GM19193 (cell line): ENCODE measurements around the gene BAX.

Source experiments
- POLR2A ChIP-seq: IDR thresholded peaks from 4 replicates; pipeline ENCODE4 v1.6.1; 2011; ENCODE audit not compliant: insufficient read depth, insufficient read length; ENCODE audit errors: extremely low read depth

The BAX gene

GRCh38 chr19:48954595-48955307 is at the start of gene BAX:
Gene BAX (plus strand): TSS chr19:48954875. CDS start chr19:48954929, 54 bp downstream.
- TF ChIP-seq POLR2A, result peak; percentile 92

DNA sequence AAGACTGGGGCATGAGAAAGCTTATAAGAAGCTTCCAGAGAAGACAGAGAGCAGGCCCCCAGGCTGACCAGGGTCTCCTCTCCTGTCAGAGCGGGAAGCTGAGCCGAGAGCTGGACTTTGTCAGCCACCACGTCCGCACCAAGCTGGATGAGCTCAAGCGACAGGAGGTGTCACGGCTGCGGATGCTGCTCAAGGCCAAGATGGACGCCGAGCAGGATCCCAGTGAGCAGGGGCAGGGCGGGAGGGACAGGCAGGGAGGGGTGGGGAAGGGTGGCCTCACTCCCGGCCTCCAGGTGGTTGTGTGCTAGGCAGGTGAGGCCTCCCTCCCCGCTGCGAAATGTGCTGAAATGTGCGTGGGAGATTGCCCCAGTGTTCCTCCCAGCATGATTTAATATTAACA is 49.0 kb upstream of the BAX start:
- no peak for TF ChIP-seq POLR2A

- no peak for TF ChIP-seq POLR2A
Measured at GRCh38 chr19:48906324-48906723, 48.4 kb upstream of the BAX start.

DNA sequence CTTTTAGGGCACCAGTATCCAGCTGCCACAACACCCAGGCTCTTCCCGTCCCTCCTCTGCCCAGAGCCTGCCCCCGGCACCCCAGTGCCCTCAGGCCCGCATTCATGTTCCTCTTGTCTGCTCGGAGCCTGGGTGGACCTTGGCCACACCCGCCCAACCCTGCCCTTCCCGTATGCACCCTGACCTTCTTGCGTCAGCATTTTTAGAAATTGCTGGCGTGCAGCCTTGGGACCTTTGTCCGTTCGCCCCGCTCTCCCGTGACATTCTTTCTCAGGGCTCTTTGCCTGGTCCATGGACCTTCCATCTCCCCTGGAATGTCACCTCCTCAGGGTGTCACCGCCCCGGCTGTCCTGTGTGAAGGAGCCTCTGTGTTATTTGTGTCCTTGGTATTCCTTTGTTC is 47.0 kb upstream of the BAX start:
- no peak for TF ChIP-seq POLR2A

GRCh38 chr19:48910803-48911202 is 43.9 kb upstream of the BAX start:
- TF ChIP-seq POLR2A, result no peak

DNA sequence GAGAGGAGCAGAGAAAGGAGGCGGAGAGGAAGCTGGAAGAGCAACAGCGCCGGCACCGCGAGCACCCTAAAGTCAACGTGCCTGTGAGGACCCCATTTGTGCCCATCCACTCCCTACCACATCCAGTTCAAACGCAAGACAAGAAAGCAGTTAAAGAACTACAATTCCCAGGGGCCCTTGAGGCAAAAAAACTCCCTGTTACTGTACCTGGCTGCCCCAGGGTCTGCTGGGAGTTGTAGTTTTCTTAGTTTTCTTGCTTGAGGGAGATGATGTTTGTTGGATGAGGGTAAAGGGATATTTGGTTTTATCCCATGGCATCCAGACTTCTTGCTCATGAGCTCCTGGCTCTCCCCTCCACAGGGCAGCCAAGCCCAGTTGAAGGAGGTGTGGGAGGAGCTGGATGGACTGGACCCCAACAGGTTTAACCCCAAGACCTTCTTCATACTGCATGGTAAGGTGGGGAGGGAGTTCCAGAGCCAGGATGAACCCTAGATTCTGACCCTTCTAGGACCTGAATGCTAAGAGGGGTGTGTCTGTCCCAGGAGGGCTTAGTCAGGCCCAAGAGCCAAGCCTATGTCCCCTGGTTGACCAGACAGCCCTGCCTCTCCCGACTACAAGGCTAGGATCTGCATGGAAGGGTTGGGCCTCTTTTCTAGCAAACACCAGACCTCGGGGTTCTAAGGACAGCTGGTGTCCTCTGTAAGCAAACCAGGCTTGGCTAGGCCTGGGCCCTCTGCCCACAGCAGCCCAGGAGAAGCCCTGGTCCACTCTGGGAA is 41.4 kb upstream of the BAX start:
- TF ChIP-seq POLR2A, result no peak

DNA sequence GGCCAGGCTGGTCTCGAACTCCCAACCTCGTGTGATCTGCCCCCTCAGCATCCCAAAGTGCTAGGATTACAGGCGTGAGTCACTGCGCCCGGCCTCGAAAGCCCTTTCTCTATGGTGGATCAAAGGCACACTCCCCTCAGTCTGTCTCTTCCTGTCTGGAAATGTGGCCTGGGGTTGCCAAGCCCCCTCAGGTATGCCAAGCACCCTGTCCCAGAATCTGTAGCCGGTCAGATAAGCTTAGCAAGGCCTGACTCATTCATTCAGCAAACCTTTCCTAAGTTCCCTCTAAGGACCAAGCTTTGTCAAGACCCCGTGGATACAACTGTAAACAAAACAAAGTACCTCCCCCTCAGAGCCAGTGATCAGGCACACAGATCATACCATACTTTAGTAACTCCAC is 40.5 kb upstream of the BAX start:
- TF ChIP-seq POLR2A, result no peak

DNA sequence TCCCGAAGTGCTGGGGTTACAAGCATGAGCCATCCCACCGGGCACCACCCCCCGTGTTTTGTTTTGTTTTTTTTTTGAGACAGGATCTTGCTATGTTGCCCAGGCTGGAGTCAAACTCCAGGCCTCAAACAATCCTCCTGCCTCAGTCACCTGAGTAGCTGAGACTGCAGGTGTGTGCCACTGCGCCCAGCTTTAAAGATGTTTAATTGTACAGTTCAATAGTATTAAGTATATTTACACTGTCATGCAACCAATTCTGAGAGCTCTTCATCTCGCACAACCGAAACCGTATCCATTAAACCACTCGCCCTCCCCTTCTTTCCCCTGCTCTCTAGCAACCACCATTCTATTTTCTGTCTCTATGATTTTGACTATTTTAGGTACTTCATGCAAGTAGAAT is 38.9 kb upstream of the BAX start:
- no peak for TF ChIP-seq POLR2A

- no peak for TF ChIP-seq POLR2A
Measured at GRCh38 chr19:48918071-48918470, 36.6 kb upstream of the BAX start.

- TF ChIP-seq POLR2A, result no peak
Measured at GRCh38 chr19:48918801-48919247, 35.9 kb upstream of the BAX start.

DNA sequence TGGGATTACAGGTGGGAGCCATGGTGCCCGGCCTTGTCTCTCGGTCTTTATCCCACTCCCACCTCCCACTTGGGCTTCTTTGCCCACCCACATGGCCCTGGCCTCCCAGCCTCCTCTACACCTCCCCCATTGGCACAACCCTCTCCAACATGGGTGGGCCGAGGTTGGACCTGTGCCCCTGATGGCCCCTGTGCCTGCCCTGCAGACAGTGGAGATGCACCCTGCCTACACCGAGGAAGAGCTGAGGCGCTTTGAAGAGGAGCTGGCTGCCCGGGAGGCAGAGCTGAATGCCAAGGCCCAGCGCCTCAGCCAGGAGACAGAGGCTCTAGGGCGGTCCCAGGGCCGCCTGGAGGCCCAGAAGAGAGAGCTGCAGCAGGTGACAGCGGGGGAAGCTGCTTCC is 33.7 kb upstream of the BAX start:
- TF ChIP-seq POLR2A, result no peak

GRCh38 chr19:48921721-48922500 is 32.8 kb upstream of the BAX start:
- TF ChIP-seq POLR2A, result no peak

DNA sequence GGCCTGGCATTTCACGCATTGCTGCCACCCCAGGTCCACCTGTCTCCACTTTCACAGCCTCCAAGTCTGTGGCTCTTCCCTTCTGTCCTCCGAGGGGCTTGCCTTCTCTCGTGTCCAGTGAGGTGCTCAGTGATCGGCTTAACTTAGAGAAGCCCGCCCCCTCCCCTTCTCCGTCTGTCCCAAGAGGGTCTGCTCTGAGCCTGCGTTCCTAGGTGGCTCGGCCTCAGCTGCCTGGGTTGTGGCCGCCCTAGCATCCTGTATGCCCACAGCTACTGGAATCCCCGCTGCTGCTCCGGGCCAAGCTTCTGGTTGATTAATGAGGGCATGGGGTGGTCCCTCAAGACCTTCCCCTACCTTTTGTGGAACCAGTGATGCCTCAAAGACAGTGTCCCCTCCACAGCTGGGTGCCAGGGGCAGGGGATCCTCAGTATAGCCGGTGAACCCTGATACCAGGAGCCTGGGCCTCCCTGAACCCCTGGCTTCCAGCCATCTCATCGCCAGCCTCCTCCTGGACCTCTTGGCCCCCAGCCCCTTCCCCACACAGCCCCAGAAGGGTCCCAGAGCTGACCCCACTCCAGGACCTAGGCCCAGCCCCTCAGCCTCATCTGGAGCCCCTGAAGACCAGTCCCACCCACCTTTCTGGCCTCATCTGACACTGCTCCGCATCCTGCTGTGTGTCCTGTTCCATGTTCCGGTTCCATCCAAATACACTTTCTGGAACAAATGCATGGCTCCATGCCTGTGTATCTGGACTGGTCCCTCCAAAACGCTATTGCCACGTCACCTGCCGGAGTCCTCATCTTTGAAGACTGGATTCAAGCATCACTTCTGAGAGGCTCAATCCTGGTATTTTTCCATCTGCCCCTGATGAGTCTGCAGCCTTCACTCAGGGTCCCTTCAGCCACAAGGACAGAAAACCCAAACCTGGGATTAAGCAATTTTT is 31.9 kb upstream of the BAX start:
- TF ChIP-seq POLR2A, result no peak

DNA sequence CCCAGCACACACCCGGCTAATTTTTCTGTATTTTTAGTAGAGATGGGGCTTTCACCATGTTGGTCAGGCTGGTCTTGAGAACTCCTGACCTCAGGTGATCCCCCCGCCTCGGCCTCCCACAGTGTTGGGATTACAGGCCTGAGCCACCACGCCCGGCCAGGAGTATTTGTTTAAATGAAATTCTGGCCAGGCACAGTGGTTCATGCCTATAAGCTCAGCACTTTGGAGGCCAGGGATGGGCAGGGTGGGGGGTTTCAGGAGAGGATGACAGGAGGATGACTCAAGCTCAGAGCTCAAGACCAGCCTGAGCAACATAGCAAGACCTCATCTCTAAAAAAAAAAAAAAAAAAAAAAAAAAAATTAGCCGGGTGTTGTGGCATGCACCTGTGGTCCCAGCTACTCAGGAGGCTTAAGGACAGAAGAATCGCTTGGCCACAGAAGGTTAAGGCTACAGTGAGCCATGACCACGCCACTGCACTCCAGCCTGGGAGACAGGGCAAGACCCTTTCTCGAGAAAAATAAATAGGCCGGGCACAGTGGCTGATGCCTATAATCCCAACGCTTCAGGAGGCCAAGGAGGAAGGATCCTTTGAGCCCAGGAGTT is 29.3 kb upstream of the BAX start:
- TF ChIP-seq POLR2A, result no peak
